Osteocyte (in vitro differentiated cells): ENCODE measurements around the gene RBFOX2. TPM values are rescaled to one million over a fixed set of nuclear protein-coding genes. Genes with fewer than 3 reads are reported as not detected.

Experiments used
- DNase-seq: peaks from one replicate; pipeline ENCODE4 v3.0.0; 2021; ENCODE audit warnings: mixed read lengths; ENCODE audit not compliant: unreplicated experiment; ENCODE audit errors: extremely low spot score
- H3K27ac Mint-ChIP-seq: one replicate; pipeline ENCODE4 v1.8.0; 2021; ENCODE audit warnings: mild to moderate bottlenecking, mixed read lengths; ENCODE audit not compliant: unreplicated experiment
- H3K27me3 Mint-ChIP-seq: one replicate; pipeline ENCODE4 v1.8.0; 2021; ENCODE audit warnings: mixed read lengths; ENCODE audit not compliant: unreplicated experiment
- H3K36me3 Mint-ChIP-seq: one replicate; pipeline ENCODE4 v1.8.0; 2021; ENCODE audit warnings: mixed read lengths; ENCODE audit not compliant: unreplicated experiment
- H3K4me1 Mint-ChIP-seq: one replicate; pipeline ENCODE4 v1.8.0; 2021; ENCODE audit warnings: mixed read lengths; ENCODE audit not compliant: unreplicated experiment
- H3K4me3 Mint-ChIP-seq: one replicate; pipeline ENCODE4 v1.8.0; 2021; ENCODE audit warnings: mild to moderate bottlenecking, moderate library complexity, mixed read lengths; ENCODE audit not compliant: unreplicated experiment
- H3K9me3 Mint-ChIP-seq: one replicate; pipeline ENCODE4 v1.8.0; 2021; ENCODE audit warnings: mixed read lengths; ENCODE audit not compliant: unreplicated experiment
- CTCF ChIP-seq: fragments of 200-600 bp; sonication (generic); IDR thresholded peaks from 2 replicates; pipeline ENCODE4 v1.5.0; 2021; ENCODE audit warnings: antibody characterized with exemption, mild to moderate bottlenecking, moderate library complexity
- total RNA-seq: library from RNA; stranded (reverse); gene quantifications from 2 replicates; pipeline ENCODE4 v1.2.1, GENCODE V29; 2021

The RBFOX2 gene
- total RNA-seq, 1 donor from 2014 or later = 151 TPM

- H3K27ac Mint-ChIP-seq = no peak overlapping the region
Measured at GRCh38 chr22:35957589-35957988, 71.0 kb downstream of the RBFOX2 start.

GRCh38 chr22:35956850-35957249 lies 71.8 kb downstream of the RBFOX2 start:
- DNase-seq = no peak
- no peak for TF ChIP-seq CTCF
- H3K9me3 Mint-ChIP-seq = no peaks in the 10 kb centered on the region
- no peaks in the 10 kb centered on the region for H3K27me3 Mint-ChIP-seq
- H3K36me3 Mint-ChIP-seq = no peaks in the 10 kb centered on the region
- no peak overlapping the region for H3K4me3 Mint-ChIP-seq
- H3K27ac Mint-ChIP-seq = no peak overlapping the region
- H3K4me1 Mint-ChIP-seq = peaks cover 26% of the 10 kb centered on the region

More at GRCh38 chr22:35957589-35957988, 71.0 kb downstream of the RBFOX2 start:
- Mint-ChIP-seq H3K4me3 (no peak overlapping the region), H3K4me1 (peaks cover 33% of the 10 kb centered on the region), H3K27me3 (no peaks in the 10 kb centered on the region), H3K36me3 (no peaks in the 10 kb centered on the region), H3K9me3 (no peaks in the 10 kb centered on the region)
- TF ChIP-seq CTCF = no peak
- no peak for DNase-seq

GRCh38 chr22:35955546-35955945 lies 73.1 kb downstream of the RBFOX2 start:
- Mint-ChIP-seq H3K4me3 (no peak overlapping the region), H3K27ac (no peak overlapping the region), H3K9me3 (no peaks in the 10 kb centered on the region), H3K27me3 (no peaks in the 10 kb centered on the region), H3K36me3 (peaks cover 3% of the 10 kb centered on the region), H3K4me1 (peaks cover 20% of the 10 kb centered on the region)
- TF ChIP-seq CTCF = no peak
- DNase-seq = no peak

GRCh38 chr22:35952576-35952975 lies 76.0 kb downstream of the RBFOX2 start:
- DNase-seq = no peak
- H3K4me1 Mint-ChIP-seq = peaks cover 13% of the 10 kb centered on the region
- H3K27me3 Mint-ChIP-seq = no peaks in the 10 kb centered on the region
- H3K4me3 Mint-ChIP-seq = no peak overlapping the region
- TF ChIP-seq CTCF = no peak
- no peaks in the 10 kb centered on the region for H3K9me3 Mint-ChIP-seq
- peaks cover 8% of the 10 kb centered on the region for H3K36me3 Mint-ChIP-seq
- no peak overlapping the region for H3K27ac Mint-ChIP-seq

- no peak for DNase-seq
- Mint-ChIP-seq H3K9me3 (no peaks in the 10 kb centered on the region), H3K4me1 (peaks cover 13% of the 10 kb centered on the region), H3K27me3 (no peaks in the 10 kb centered on the region), H3K27ac (no peak overlapping the region), H3K4me3 (no peak overlapping the region), H3K36me3 (peaks cover 8% of the 10 kb centered on the region)
- no peak for TF ChIP-seq CTCF
Measured at GRCh38 chr22:35950262-35950661, 78.4 kb downstream of the RBFOX2 start.
